ENCODE data around the gene SMARCA2.
"Not testable (repeated sequence)": the region's sequence is repeated elsewhere in the genome, so short reads cannot be mapped to it uniquely, and the experiment has no call there.

The SMARCA2 gene

DNA sequence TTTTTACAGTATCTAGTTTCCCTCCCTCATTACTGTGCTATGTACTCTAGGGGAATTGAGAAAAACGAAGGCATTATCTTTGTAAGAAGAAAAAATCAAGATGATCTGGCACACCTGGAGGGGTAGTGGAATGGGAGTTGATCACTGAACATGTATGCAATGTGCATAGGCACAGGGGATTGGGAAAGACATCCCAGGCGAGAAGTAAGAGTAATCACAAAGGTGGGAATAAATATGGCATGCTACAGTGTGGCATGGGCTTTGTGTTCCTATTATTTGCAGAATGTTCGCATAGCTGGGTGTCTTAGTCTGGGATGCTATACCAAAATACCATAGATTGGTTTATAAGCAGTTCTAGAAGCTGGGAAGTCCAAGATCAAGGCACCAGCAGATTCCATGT, 130.6 kb downstream of the SMARCA2 start:
- DNase-seq (ENCODE audit: insufficient read length, low spot score) (no peak), FAIRE-seq (no peak)
- TF ChIP-seq POLR2A (IDR thresholded peaks at IDR 0.05; ENCODE audit: low read depth, low read length) (no peak), POLR2AphosphoS5 (IDR thresholded peaks at IDR 0.05; ENCODE audit: low read depth, low read length) (0 out of 2 replicates have a peak, but pooled peaks have one; percentile 17)

DNA sequence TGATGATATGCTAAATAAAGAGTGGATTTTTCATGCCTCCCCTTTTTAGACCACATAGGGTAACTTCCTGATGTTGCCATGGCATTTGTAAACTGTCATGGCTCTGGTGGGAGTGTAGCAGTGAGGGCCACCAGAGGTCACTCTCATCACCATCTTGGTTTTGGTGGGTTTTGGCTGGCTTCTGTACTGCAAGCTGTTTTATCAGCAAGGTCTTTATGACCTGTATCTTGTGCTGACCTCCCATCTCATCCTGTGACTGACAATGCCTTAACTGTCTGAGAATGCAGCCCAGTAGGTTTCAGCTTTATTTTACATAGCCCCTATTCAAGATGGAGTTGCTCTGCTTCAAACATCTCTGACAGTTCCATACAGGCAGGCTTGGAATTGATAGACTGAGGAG, 131.6 kb downstream of the SMARCA2 start:
- DNase-seq (ENCODE audit: insufficient read length, low spot score); FAIRE-seq: not testable (repeated sequence)

DNA sequence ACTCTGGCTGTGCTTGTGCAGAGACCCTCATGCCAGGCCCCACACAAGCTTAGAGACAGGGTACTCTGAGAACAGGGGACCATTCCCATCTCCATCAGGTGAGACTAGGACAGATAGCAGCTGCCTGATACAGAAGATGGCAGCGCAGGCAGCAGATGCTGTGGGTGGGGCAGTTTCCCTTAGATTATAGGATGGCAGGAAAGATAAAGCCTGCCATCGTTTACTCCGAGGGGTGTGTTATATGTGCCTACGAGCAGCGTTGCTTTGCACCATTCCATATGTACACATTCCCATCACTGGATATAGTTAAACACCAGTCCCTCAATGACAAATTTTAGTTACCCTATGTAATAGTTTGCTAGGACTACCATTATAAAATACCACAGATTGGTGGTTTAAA, 135.2 kb downstream of the SMARCA2 start:
- TF ChIP-seq PAX5 (IDR thresholded peaks at IDR 0.05; ENCODE audit: insufficient read depth, low read length, severe bottlenecking) (no peak), SPI1 (IDR thresholded peaks at IDR 0.05; ENCODE audit: low read depth, low read length) (no peak), POU2F2 (IDR thresholded peaks at IDR 0.05; ENCODE audit: low read depth, low read length) (no peak), TAF1 (IDR thresholded peaks at IDR 0.05; ENCODE audit: low read depth, low read length) (no peak), POLR2AphosphoS5 (IDR thresholded peaks at IDR 0.05; ENCODE audit: low read depth, low read length) (no peak)
- FAIRE-seq (no peak), DNase-seq (ENCODE audit: insufficient read length, low spot score) (no peak)

DNA sequence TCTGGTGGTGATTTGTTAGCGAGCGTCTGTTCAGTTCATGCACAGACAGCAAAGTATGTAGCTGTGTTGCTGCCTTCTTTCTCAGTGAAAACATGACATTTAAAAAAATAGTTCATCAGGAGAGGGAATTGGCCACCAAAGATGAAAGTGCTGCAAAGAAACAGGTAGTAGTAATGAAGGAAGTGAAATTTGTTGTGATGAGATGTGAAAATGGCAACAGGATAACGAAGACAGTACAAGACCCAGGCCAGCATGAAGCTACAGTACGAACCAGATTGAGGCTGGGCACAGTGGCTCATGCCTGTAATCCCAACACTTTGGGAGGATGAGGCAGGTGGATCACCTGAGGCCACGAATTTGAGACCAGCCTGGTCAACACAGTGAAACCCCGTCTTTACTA, 136.0 kb downstream of the SMARCA2 start:
- DNase-seq (ENCODE audit: insufficient read length, low spot score) (no peak), FAIRE-seq (peak; percentile 62)
- peak; percentile 79 for TF ChIP-seq SPI1 (IDR thresholded peaks at IDR 0.05; ENCODE audit: low read depth, low read length)
- no peak for TF ChIP-seq PAX5 (IDR thresholded peaks at IDR 0.05; ENCODE audit: insufficient read depth, low read length, severe bottlenecking)

DNA sequence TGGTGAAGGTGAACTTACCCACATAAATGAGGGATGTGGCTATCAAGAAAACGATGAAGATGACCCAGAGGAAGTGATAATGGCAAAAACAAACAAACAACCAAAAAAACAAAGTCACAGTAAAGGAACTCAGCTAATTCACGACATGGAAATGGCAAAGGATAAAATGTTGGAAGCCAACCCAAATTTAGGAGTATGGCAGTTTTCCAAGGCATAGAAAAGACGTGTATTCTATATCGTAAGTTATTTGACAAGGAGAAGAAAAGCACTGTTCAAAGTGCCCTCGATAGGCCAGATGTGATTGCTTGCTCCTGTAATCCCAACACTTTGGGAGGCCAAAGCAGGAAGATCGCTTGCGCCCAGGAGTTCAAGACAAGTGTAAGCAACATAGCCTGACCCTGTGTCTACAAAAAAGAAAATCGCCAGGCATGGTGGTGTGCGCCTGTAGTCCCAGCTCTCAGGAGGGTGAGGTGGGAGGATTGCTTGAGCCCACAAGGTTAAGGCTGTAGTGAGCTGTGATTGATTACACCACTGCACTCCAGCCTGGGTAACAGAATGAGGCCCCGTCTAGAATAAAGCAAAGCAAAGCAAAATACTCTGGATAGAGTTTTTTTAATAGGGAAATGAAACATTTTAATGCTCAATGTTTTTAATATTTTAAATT, 138.0 kb downstream of the SMARCA2 start:
- DNase-seq (ENCODE audit: insufficient read length, low spot score), result no peak
- TF ChIP-seq POLR2AphosphoS5 (IDR thresholded peaks at IDR 0.05; ENCODE audit: low read depth, low read length) (no peak), SPI1 (IDR thresholded peaks at IDR 0.05; ENCODE audit: low read depth, low read length) (no peak), POU2F2 (IDR thresholded peaks at IDR 0.05; ENCODE audit: low read depth, low read length) (no peak), PAX5 (IDR thresholded peaks at IDR 0.05; ENCODE audit: insufficient read depth, low read length, severe bottlenecking) (no peak), TAF1 (IDR thresholded peaks at IDR 0.05; ENCODE audit: low read depth, low read length) (no peak), POLR2A (IDR thresholded peaks at IDR 0.05; ENCODE audit: low read depth, low read length) (0 out of 2 replicates have a peak, but pooled peaks have one; percentile 21)
- FAIRE-seq, result no peak

DNA sequence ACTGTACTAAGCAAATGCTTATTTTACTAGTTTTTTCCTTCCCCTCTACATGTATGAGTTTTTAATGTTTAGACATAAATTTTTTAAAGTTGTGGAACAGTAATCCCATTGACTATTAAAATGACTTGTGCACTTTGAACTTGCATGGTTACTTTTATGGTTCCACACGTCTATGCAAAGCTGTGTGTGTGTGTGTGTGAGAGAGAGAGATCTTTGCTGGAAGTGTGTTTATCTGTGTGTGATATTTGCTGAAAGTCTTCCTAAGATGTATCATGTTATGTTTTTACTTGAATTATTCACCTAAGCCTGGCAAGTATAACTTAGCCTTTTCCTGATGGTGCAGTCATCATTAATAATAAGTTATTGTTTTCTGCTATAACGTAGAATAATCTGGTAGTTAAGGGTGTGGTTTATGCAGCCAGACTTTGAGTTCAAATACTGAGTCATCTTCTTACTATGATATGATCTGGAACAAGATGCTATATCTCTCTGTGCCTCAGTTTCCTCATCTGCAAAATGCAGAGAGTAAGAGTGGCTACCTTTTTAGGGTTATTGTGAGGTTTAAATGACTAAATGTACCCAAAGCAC, 138.6 kb downstream of the SMARCA2 start:
- no peak for TF ChIP-seq POLR2AphosphoS5 (IDR thresholded peaks at IDR 0.05; ENCODE audit: low read depth, low read length)
- DNase-seq (ENCODE audit: insufficient read length, low spot score) (no peak), FAIRE-seq (no peak)

DNA sequence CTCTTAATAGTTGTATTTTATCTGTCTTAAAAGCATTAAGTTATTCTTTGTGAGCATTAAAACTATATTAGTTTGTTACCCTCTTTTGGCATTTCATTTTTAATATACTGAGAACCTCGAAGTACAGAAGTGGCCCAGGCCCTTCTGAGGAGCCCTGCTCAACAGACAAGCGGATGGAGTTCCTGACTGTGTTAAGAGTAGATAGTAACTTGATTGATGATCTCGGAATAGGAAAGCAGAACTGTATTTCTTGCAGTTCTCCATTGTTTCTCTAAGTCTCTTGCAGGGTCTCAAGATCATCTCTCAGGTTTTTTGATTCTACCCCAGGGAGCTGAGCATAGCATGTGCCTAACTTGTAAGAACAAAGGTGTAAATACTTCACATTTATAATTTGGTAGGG, 139.6 kb downstream of the SMARCA2 start:
- no peak for FAIRE-seq
- no peak for DNase-seq (ENCODE audit: insufficient read length, low spot score)
- TF ChIP-seq POLR2AphosphoS5 (IDR thresholded peaks at IDR 0.05; ENCODE audit: low read depth, low read length), result no peak
- no peak for TF ChIP-seq POLR2A (IDR thresholded peaks at IDR 0.05; ENCODE audit: low read depth, low read length)
- TF ChIP-seq PAX5 (IDR thresholded peaks at IDR 0.05; ENCODE audit: insufficient read depth, low read length, severe bottlenecking), result no peak
- TF ChIP-seq POU2F2 (IDR thresholded peaks at IDR 0.05; ENCODE audit: low read depth, low read length), result no peak
- no peak for TF ChIP-seq TAF1 (IDR thresholded peaks at IDR 0.05; ENCODE audit: low read depth, low read length)
- TF ChIP-seq SPI1 (IDR thresholded peaks at IDR 0.05; ENCODE audit: low read depth, low read length), result no peak

DNA sequence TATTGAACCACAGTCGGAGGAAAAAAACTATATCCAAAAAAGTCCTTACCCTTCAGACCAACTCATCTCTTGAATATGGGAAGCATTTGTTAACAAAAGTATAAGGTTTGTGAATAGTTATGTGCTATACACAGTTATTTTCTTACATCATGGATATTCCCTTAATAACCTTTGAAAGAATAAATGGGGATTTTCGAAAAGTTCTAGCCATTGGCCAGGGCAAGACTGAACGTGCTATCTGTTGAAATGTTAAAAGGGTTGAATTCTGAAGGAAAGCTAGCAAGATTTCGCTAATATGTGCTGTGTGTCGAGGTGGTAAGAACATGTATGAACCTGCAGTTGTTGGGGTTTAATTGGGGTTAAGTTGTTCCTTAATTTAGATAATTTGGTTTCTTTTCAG, 140.8 kb downstream of the SMARCA2 start:
- FAIRE-seq (no peak), DNase-seq (ENCODE audit: insufficient read length, low spot score) (no peak)
- no peak for TF ChIP-seq SPI1 (IDR thresholded peaks at IDR 0.05; ENCODE audit: low read depth, low read length)
- no peak for TF ChIP-seq POU2F2 (IDR thresholded peaks at IDR 0.05; ENCODE audit: low read depth, low read length)
- TF ChIP-seq PAX5 (IDR thresholded peaks at IDR 0.05; ENCODE audit: insufficient read depth, low read length, severe bottlenecking), result no peak
- no peak for TF ChIP-seq POLR2AphosphoS5 (IDR thresholded peaks at IDR 0.05; ENCODE audit: low read depth, low read length)
- no peak for TF ChIP-seq POLR2A (IDR thresholded peaks at IDR 0.05; ENCODE audit: low read depth, low read length)
- TF ChIP-seq TAF1 (IDR thresholded peaks at IDR 0.05; ENCODE audit: low read depth, low read length), result no peak

DNA sequence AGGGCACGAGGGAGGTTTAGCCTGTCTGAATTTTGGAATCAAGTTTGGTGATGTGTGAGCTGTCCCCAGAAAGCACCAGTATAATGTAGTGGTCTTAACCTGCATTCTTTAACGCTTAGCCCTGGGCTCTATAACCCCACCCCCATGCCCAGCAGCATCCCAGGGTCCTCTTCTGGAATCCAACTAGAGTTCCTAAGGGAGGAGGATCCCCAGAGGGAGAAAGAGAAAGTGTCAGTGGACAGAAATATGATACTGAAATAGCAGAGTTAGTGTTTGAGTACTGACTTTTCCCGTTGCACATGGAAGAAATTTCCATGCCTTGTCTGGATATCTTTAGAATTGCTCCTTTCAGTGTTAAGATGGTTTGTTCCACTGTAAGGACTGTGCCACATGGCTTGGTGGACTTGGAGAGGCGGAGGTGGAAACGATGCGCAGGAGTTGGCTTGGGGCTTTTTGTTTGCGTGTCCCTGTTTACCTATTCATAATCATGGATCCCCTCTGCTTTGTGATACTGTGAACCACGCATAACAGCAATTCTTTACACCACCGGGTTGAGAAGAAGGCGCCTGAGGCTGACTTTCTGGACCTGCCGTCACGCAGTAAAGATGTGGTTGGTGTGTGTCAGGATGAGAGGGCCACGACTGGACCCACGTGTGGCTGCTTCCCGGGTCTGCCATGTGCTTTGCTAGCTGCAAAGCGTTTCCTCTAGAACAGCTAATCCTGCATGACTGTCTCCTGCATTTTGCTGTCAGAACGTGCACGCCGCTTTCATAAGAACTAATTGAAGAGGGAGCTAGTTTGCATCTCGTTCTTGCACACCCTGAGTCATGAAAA, 142.3 kb downstream of the SMARCA2 start:
- DNase-seq (ENCODE audit: insufficient read length, low spot score), result no peak
- no peak for TF ChIP-seq POLR2AphosphoS5 (IDR thresholded peaks at IDR 0.05; ENCODE audit: low read depth, low read length)
- TF ChIP-seq POU2F2 (IDR thresholded peaks at IDR 0.05; ENCODE audit: low read depth, low read length), result 0 out of 2 replicates have a peak, but pooled peaks have one; percentile 15
- no peak for TF ChIP-seq TAF1 (IDR thresholded peaks at IDR 0.05; ENCODE audit: low read depth, low read length)

DNA sequence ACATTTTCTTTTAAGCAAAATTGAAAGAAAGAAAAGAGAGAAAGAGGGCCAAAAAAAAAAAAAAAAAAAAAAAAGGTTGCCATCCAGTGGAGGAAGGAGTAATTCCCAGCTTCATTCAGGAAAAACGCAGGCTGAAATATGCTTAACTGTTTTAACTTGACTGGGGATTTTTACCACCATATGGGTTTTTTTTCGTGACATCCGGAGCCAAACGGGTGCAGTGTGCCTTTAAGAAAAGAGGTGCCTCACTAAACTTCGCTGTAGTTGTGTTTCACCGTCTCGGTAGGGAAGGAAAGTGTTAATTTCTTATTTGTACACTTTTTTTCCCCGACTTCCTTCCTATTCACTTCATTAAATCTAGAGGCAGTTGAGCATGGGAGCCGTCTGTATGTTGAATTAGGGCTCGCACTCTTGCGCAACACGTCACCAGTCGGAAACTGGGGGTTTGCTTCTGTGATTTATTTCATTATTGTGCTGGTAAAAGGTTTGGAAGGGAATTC, 143.0 kb downstream of the SMARCA2 start:
- FAIRE-seq (no peak), DNase-seq (ENCODE audit: insufficient read length, low spot score) (no peak)
- no peak for TF ChIP-seq POU2F2 (IDR thresholded peaks at IDR 0.05; ENCODE audit: low read depth, low read length)
- TF ChIP-seq TAF1 (IDR thresholded peaks at IDR 0.05; ENCODE audit: low read depth, low read length), result no peak; the same call in 1 of the 2 replicates
- TF ChIP-seq POLR2AphosphoS5 (IDR thresholded peaks at IDR 0.05; ENCODE audit: low read depth, low read length), result no peak
- no peak for TF ChIP-seq POLR2A (IDR thresholded peaks at IDR 0.05; ENCODE audit: low read depth, low read length)
- TF ChIP-seq SPI1 (IDR thresholded peaks at IDR 0.05; ENCODE audit: low read depth, low read length), result no peak; the same call in 1 of the 2 replicates
- TF ChIP-seq PAX5 (IDR thresholded peaks at IDR 0.05; ENCODE audit: insufficient read depth, low read length, severe bottlenecking), result no peak

More for the DNA sequence above, 142.3 kb downstream of the SMARCA2 start:
- FAIRE-seq, result peak; percentile 83

Data from GM12891 (cell line).